NCI-H1105 (cell line): ENCODE data around the gene KLF11.
A peak's percentile ranks its signal among the peaks of the same experiment; 100 is the strongest.

Experiments used
- DNase-seq: peaks from one replicate; lab custom pipeline; 2025; lab: John Stamatoyannopoulos, UW

The KLF11 gene

GRCh38 chr2:10064932-10065772 lies 21.8 kb downstream of the KLF11 start:
- no peak for DNase-seq

GRCh38 chr2:10065773-10066055 lies 22.4 kb downstream of the KLF11 start:
- no peak for DNase-seq

GRCh38 chr2:10067330-10067729 lies 24.0 kb downstream of the KLF11 start:
- no peak for DNase-seq

- DNase-seq, result no peak
Measured at GRCh38 chr2:10067881-10068280, 24.5 kb downstream of the KLF11 start.

GRCh38 chr2:10071176-10071575 lies 27.8 kb downstream of the KLF11 start:
- no peak for DNase-seq

GRCh38 chr2:10071595-10071994 lies 28.2 kb downstream of the KLF11 start:
- no peak for DNase-seq

GRCh38 chr2:10072656-10073480 lies 29.5 kb downstream of the KLF11 start:
- DNase-seq, result peak; percentile 83

GRCh38 chr2:10073706-10074105 lies 30.4 kb downstream of the KLF11 start:
- no peak for DNase-seq

GRCh38 chr2:10075101-10075500 lies 31.8 kb downstream of the KLF11 start:
- DNase-seq, result no peak

- DNase-seq, result no peak
Measured at GRCh38 chr2:10075571-10076209, 32.3 kb downstream of the KLF11 start.

GRCh38 chr2:10076511-10076910 lies 33.2 kb downstream of the KLF11 start:
- no peak for DNase-seq

GRCh38 chr2:10076988-10077527 lies 33.7 kb downstream of the KLF11 start:
- DNase-seq, result no peak

GRCh38 chr2:10078001-10078400 lies 34.7 kb downstream of the KLF11 start:
- no peak for DNase-seq

- no peak for DNase-seq
Measured at GRCh38 chr2:10078704-10079265, 35.4 kb downstream of the KLF11 start.

GRCh38 chr2:10079266-10079869 lies 36.0 kb downstream of the KLF11 start:
- peak; percentile 19 for DNase-seq

GRCh38 chr2:10079870-10080535 lies 36.7 kb downstream of the KLF11 start, which contains the start of gene CYS1:
TSS of gene CYS1 (minus strand) at chr2:10080411. CDS start at chr2:10080223, 188 bp downstream.
- DNase-seq, result no peak

- DNase-seq, result no peak
Measured at GRCh38 chr2:10080536-10081304, 37.4 kb downstream of the KLF11 start.

GRCh38 chr2:10083046-10083445 lies 39.7 kb downstream of the KLF11 start:
- no peak for DNase-seq

GRCh38 chr2:10083692-10084211 lies 40.4 kb downstream of the KLF11 start:
- peak; percentile 33 for DNase-seq

- no peak for DNase-seq
Measured at GRCh38 chr2:10084223-10084865, 41.0 kb downstream of the KLF11 start.
